ENCODE data around the gene ABCA1.

The ABCA1 gene

GRCh38 chr9:104810421-104811339, 117.3 kb downstream of the ABCA1 start:
- H3K4me3 ChIP-seq (ENCODE audit: control insufficient read depth, low read depth, low read length) = no peak overlapping the region
- DNase-seq (ENCODE audit: low read depth) = no peak
- TF ChIP-seq CTCF (IDR thresholded peaks at IDR 0.05; ENCODE audit: control insufficient read depth, insufficient read depth, low read depth, low read length, missing control alignments) = no peak

- peak; percentile 43 for TF ChIP-seq CTCF (IDR thresholded peaks at IDR 0.05; ENCODE audit: control insufficient read depth, insufficient read depth, low read depth, low read length, missing control alignments)
- no peak for DNase-seq (ENCODE audit: low read depth)
- H3K4me3 ChIP-seq (ENCODE audit: control insufficient read depth, low read depth, low read length) = no peak overlapping the region
Measured at GRCh38 chr9:104808035-104808614, 119.8 kb downstream of the ABCA1 start.

GRCh38 chr9:104805441-104805840, 122.5 kb downstream of the ABCA1 start:
- H3K4me3 ChIP-seq (ENCODE audit: control insufficient read depth, low read depth, low read length) = no peak overlapping the region
- DNase-seq (ENCODE audit: low read depth) = no peak
- TF ChIP-seq CTCF (IDR thresholded peaks at IDR 0.05; ENCODE audit: control insufficient read depth, insufficient read depth, low read depth, low read length, missing control alignments) = no peak

GRCh38 chr9:104802906-104803305, 125.0 kb downstream of the ABCA1 start:
- H3K4me3 ChIP-seq (ENCODE audit: control insufficient read depth, low read depth, low read length) = no peak overlapping the region
- TF ChIP-seq CTCF (IDR thresholded peaks at IDR 0.05; ENCODE audit: control insufficient read depth, insufficient read depth, low read depth, low read length, missing control alignments) = no peak
- no peak for DNase-seq (ENCODE audit: low read depth)

GRCh38 chr9:104802110-104802509, 125.8 kb downstream of the ABCA1 start:
- no peak for TF ChIP-seq CTCF (IDR thresholded peaks at IDR 0.05; ENCODE audit: control insufficient read depth, insufficient read depth, low read depth, low read length, missing control alignments)
- H3K4me3 ChIP-seq (ENCODE audit: control insufficient read depth, low read depth, low read length) = no peak overlapping the region
- DNase-seq (ENCODE audit: low read depth) = no peak

GRCh38 chr9:104800068-104800785, 127.7 kb downstream of the ABCA1 start:
- TF ChIP-seq CTCF (IDR thresholded peaks at IDR 0.05; ENCODE audit: control insufficient read depth, insufficient read depth, low read depth, low read length, missing control alignments) = no peak
- H3K4me3 ChIP-seq (ENCODE audit: control insufficient read depth, low read depth, low read length) = no peak overlapping the region
- DNase-seq (ENCODE audit: low read depth) = no peak

Data from AG09309 (cell line).